ENCODE measurements around the gene ADNP. TPM values are rescaled to one million over a fixed set of nuclear protein-coding genes. Genes with fewer than 3 reads are reported as not detected.

The ADNP gene
- total and polyA plus RNA-seq, 2 of the 13 experiments (the other 11 are each of a cell fraction or from before 2014, with no cell fraction given) = 21.0 to 21.5 TPM

DNA sequence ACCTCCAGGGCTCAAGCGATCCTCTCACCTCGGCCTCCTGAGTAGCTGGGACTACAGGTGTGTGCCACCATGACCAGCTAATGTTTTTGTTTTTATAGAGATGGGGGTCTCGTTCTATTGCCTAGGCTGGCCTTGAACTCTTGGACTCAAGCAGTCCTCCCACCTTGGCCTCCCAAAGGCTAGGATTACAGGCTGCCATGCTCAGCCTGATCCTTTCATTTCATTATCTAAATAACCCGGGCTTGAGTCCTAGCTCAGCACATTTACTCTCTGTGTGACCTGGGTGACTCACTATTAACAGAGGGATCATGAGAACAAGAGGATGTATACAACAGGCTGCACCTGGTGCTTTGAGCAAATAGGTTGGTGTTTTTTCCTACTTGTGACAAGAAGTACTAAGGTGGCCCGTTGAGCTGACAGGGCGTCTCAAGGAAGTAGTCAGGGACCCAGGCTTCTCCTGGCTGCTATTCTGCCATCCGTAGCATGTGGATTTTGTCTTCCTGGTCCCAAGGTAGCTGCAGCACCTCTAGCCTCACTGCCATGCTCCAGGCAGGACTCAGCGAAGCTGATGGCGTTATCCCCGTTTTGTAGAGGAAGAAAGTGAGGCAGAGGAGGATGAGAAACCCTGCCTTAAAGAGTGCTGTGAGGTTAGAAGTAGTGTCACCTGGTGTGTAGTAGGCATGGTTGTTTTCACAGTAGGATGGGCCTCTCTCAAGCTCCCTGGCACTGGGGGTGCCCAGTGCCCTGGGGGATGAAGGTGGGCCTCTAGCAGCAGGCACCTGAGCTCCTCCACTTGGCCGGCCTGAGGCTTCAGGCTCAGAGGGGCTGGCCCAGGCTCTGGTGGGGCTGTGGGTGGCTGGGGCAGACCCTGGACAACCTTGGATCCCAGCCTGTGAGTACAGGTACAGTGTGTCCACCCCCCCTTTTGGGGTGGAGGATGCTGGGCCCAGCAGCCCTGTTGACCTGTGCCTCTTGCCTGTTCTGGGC lies 62.4 kb downstream of the ADNP start (continued):
- TF ChIP-seq, protein P1, sequence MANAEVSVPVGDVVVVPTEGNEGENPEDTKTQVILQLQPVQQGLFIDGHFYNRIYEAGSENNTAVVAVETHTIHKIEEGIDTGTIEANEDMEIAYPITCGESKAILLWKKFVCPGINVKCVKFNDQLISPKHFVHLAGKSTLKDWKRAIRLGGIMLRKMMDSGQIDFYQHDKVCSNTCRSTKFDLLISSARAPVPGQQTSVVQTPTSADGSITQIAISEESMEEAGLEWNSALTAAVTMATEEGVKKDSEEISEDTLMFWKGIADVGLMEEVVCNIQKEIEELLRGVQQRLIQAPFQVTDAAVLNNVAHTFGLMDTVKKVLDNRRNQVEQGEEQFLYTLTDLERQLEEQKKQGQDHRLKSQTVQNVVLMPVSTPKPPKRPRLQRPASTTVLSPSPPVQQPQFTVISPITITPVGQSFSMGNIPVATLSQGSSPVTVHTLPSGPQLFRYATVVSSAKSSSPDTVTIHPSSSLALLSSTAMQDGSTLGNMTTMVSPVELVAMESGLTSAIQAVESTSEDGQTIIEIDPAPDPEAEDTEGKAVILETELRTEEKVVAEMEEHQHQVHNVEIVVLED (CRISPR knock-in tag; IDR thresholded peaks at IDR 0.05; ENCODE audit: borderline replicate concordance) = no peak
- TF ChIP-seq HNRNPLL (IDR thresholded peaks at IDR 0.05; ENCODE audit: low read depth, low read length, poor library complexity, severe bottlenecking) = no peak
- TF ChIP-seq, protein P2, sequence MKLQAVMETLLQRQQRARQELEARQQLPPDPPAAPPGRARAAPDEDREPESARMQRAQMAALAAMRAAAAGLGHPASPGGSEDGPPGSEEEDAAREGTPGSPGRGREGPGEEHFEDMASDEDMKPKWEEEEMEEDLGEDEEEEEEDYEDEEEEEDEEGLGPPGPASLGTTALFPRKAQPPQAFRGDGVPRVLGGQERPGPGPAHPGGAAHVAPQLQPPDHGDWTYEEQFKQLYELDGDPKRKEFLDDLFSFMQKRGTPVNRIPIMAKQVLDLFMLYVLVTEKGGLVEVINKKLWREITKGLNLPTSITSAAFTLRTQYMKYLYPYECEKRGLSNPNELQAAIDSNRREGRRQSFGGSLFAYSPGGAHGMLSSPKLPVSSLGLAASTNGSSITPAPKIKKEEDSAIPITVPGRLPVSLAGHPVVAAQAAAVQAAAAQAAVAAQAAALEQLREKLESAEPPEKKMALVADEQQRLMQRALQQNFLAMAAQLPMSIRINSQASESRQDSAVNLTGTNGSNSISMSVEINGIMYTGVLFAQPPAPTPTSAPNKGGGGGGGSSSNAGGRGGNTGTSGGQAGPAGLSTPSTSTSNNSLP (IDR thresholded peaks at IDR 0.05; ENCODE audit: low read depth, low read length) = 0 out of 2 replicates have a peak, but pooled peaks have one; percentile 19
- TF ChIP-seq ZFP36 (IDR thresholded peaks at IDR 0.05; ENCODE audit: borderline replicate concordance, low read depth, low read length, partially characterized antibody) = no peak
- no peak for TF ChIP-seq FOXP1 (IDR thresholded peaks at IDR 0.05)
- TF ChIP-seq FOXP1 (CRISPR knock-in tag; IDR thresholded peaks at IDR 0.05) = peak; percentile 46; the same call in 1 of the 2 replicates
- TF ChIP-seq FOXO1 (CRISPR knock-in tag; IDR thresholded peaks at IDR 0.05) = no peak
- no peak for TF ChIP-seq ZNF337 (CRISPR knock-in tag; IDR thresholded peaks at IDR 0.05; ENCODE audit: borderline replicate concordance, low read depth)
- TF ChIP-seq KDM6A (CRISPR knock-in tag; IDR thresholded peaks at IDR 0.05; ENCODE audit: low read depth) = no peak
- no peak for TF ChIP-seq ZKSCAN1 (IDR thresholded peaks at IDR 0.05; ENCODE audit: low read length)
- TF ChIP-seq EHMT2 (IDR thresholded peaks at IDR 0.05; ENCODE audit: borderline replicate concordance, low read depth, low read length) = no peak
- TF ChIP-seq RXRB (CRISPR knock-in tag; IDR thresholded peaks at IDR 0.05; ENCODE audit: borderline replicate concordance) = peak; percentile 20; the same call in 1 of the 2 replicates
- TF ChIP-seq POGZ (CRISPR knock-in tag; IDR thresholded peaks at IDR 0.05) = peak; percentile 53
- TF ChIP-seq, protein P3, sequence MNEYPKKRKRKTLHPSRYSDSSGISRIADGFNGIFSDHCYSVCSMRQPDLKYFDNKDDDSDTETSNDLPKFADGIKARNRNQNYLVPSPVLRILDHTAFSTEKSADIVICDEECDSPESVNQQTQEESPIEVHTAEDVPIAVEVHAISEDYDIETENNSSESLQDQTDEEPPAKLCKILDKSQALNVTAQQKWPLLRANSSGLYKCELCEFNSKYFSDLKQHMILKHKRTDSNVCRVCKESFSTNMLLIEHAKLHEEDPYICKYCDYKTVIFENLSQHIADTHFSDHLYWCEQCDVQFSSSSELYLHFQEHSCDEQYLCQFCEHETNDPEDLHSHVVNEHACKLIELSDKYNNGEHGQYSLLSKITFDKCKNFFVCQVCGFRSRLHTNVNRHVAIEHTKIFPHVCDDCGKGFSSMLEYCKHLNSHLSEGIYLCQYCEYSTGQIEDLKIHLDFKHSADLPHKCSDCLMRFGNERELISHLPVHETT (CRISPR knock-in tag; conservative IDR thresholded peaks at IDR 0.05) = no peak
- no peak for TF ChIP-seq MXD4 (CRISPR knock-in tag; IDR thresholded peaks at IDR 0.05)
- TF ChIP-seq, protein P4, sequence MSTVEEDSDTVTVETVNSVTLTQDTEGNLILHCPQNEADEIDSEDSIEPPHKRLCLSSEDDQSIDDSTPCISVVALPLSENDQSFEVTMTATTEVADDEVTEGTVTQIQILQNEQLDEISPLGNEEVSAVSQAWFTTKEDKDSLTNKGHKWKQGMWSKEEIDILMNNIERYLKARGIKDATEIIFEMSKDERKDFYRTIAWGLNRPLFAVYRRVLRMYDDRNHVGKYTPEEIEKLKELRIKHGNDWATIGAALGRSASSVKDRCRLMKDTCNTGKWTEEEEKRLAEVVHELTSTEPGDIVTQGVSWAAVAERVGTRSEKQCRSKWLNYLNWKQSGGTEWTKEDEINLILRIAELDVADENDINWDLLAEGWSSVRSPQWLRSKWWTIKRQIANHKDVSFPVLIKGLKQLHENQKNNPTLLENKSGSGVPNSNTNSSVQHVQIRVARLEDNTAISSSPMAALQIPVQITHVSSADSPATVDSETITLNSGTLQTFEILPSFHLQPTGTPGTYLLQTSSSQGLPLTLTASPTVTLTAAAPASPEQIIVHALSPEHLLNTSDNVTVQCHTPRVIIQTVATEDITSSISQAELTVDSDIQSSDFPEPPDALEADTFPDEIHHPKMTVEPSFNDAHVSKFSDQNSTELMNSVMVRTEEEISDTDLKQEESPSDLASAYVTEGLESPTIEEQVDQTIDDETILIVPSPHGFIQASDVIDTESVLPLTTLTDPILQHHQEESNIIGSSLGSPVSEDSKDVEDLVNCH (CRISPR knock-in tag; IDR thresholded peaks at IDR 0.05) = no peak
- TF ChIP-seq ZNF501 (CRISPR knock-in tag; IDR thresholded peaks at IDR 0.05) = peak; percentile 25; the same call in 1 of the 2 replicates
- no peak for TF ChIP-seq NR1H2 (CRISPR knock-in tag; IDR thresholded peaks at IDR 0.05; ENCODE audit: borderline replicate concordance, low read depth)
- peak; percentile 34; the same call in 1 of the 2 replicates for TF ChIP-seq MIXL1 (CRISPR knock-in tag; IDR thresholded peaks at IDR 0.05)
- no peak for TF ChIP-seq ZNF230 (CRISPR knock-in tag; IDR thresholded peaks at IDR 0.05)
- peak; percentile 26; the same call in 1 of the 2 replicates for TF ChIP-seq GATAD2A (CRISPR knock-in tag; IDR thresholded peaks at IDR 0.05)
- no peak for TF ChIP-seq TOPORS (CRISPR knock-in tag; IDR thresholded peaks at IDR 0.05)
- no peak for TF ChIP-seq TCF7L2 (IDR thresholded peaks at IDR 0.05; ENCODE audit: low read depth, low read length)
- TF ChIP-seq TBP (CRISPR knock-in tag; IDR thresholded peaks at IDR 0.05) = no peak

All from HepG2 (cell line).